C4-2B (cell line): ENCODE data around the gene BABAM2.

Experiments
- CTCF ChIP-seq: fragments of 450-650 bp; conservative IDR thresholded peaks from 2 replicates; pipeline ENCODE4 v1.5.1; 2017; ENCODE audit warnings: mild to moderate bottlenecking
- ZFX ChIP-seq: fragments of 450-650 bp; IDR thresholded peaks from 2 replicates; pipeline ENCODE4 v1.6.1; 2017

GRCh38 chr2:28378679-28379584, 488.4 kb downstream of the BABAM2 start:
- TF ChIP-seq CTCF (no peak), ZFX (no peak)
